ENCODE measurements around the gene ADAMTS16. TPM values are rescaled to one million over a fixed set of nuclear protein-coding genes. Genes with fewer than 3 reads are reported as not detected.

The ADAMTS16 gene
- total and polyA plus RNA-seq, 12 donors: 0.01 to 0.47 (median 0.12) TPM; not detected in 6

- DNase-seq: no peak
- no peaks in the 10 kb centered on the region for H3K9me3 ChIP-seq
- intact Hi-C loops (cut with DNase I): no loop called here
- no peak for ATAC-seq
- H3K4me3 ChIP-seq: no peak overlapping the region
- no peak for TF ChIP-seq CTCF (IDR thresholded peaks at IDR 0.05)
- H3K4me1 ChIP-seq: no peaks in the 10 kb centered on the region
- peaks cover 0 to 12% (median 0%) of the 10 kb centered on the region in 7 donors for H3K27me3 ChIP-seq
- WGBS, 2 donors: 37 to 55% methylated on average over 2 of the region's 2 CpGs
- no peaks in the 10 kb centered on the region for H3K36me3 ChIP-seq
- no peak overlapping the region for H3K27ac ChIP-seq
These were observed 62.2 kb downstream of the ADAMTS16 start for GRCh38 chr5:5202321-5202720.

DNA sequence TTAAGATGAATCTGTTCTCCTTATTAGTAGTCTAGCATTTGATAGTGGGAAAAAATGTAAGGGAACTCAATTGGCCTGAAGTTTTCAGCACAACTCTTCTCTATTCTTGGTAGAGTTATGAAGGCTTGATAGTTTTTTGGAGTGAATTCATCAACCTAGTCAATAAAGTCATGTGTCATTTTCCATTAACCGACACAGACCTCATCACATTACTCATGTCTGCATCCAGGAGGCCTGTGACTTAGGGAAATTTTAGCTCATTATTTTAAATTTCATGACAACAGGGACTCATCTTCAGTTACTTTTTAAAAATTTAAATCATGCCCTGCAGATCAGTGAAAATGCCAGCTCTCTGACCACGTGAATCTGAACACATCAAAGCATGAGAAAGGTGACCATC is 63.3 kb downstream of the ADAMTS16 start:
- Histone ChIP-seq H3K4me1 (no peaks in the 10 kb centered on the region), H3K27ac (no peak overlapping the region), H3K36me3 (no peaks in the 10 kb centered on the region), H3K4me3 (no peak overlapping the region), H3K27me3 (peaks cover 0 to 11% (median 0%) of the 10 kb centered on the region in 7 donors), H3K9me3 (no peaks in the 10 kb centered on the region)
- intact Hi-C loops (cut with DNase I): no loop called here
- WGBS, 2 donors: 71 to 80% methylated on average over 2 of the region's 2 CpGs
- no peak for ATAC-seq
- TF ChIP-seq CTCF (IDR thresholded peaks at IDR 0.05): no peak
- no peak for DNase-seq

GRCh38 chr5:5207828-5208227 is 67.7 kb downstream of the ADAMTS16 start:
- WGBS, 2 donors: 82 to 87% methylated on average over 3 of the region's 3 CpGs
- no peak for DNase-seq
- H3K9me3 ChIP-seq: no peaks in the 10 kb centered on the region
- no peaks in the 10 kb centered on the region for H3K36me3 ChIP-seq
- no peaks in the 10 kb centered on the region for H3K4me1 ChIP-seq
- no peak for TF ChIP-seq CTCF (IDR thresholded peaks at IDR 0.05)
- H3K27me3 ChIP-seq: peaks cover 0 to 6% (median 0%) of the 10 kb centered on the region in 7 donors
- intact Hi-C loops (cut with DNase I): no loop called here
- no peak overlapping the region for H3K27ac ChIP-seq
- no peak overlapping the region for H3K4me3 ChIP-seq
- no peak for ATAC-seq

DNA sequence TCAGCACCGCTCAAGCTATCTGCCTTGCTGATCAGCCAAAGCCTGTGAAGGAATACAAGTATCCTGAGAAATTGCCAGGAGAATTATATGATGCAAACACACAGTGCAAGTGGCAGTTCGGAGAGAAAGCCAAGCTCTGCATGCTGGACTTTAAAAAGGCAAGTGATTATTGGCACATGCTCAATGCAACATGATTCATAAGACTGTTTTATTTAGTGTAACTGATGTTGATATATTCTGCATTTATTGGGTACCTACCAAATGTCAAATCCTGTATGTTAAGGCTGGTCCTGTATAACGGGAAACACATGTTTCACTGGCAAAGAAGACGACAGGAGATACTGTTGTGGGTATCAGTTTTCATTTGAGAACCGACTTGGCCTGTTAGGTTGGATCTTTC is 69.0 kb downstream of the ADAMTS16 start:
- 53 to 67% methylated on average over 5 of the region's 5 CpGs for WGBS, 2 donors
- no peak for DNase-seq
- Histone ChIP-seq H3K27me3 (peaks cover 0 to 11% (median 0%) of the 10 kb centered on the region in 7 donors), H3K4me3 (no peak overlapping the region), H3K36me3 (no peaks in the 10 kb centered on the region), H3K9me3 (no peaks in the 10 kb centered on the region), H3K4me1 (no peaks in the 10 kb centered on the region), H3K27ac (no peak overlapping the region)
- TF ChIP-seq CTCF (IDR thresholded peaks at IDR 0.05): no peak
- intact Hi-C loops (cut with DNase I): no loop called here
- ATAC-seq: no peak
